ENCODE results near the gene PLCB4.
"Not testable (repeated sequence)": the region's sequence is repeated elsewhere in the genome, so short reads cannot be mapped to it uniquely, and the experiment has no call there.

PLCB4 gene

GRCh38 chr20:9152139-9152538 lies 83.3 kb downstream of the PLCB4 start:
- H3K9me3 ChIP-seq (ENCODE audit: control insufficient read depth, insufficient read depth, low read length) = peaks cover 10% of the 10 kb centered on the region
- H3K27ac ChIP-seq (ENCODE audit: low read depth, low read length) = not testable (repeated sequence)

GRCh38 chr20:9154464-9155024 lies 85.7 kb downstream of the PLCB4 start:
- Histone ChIP-seq H3K4me3 (ENCODE audit: low read depth, low read length) (no peak overlapping the region), H3K9ac (ENCODE audit: low read depth, low read length) (no peak overlapping the region), H3K9me3 (ENCODE audit: control insufficient read depth, insufficient read depth, low read length) (peaks cover 10% of the 10 kb centered on the region), H3K27me3 (ENCODE audit: control insufficient read depth, insufficient read depth, low read length) (no peaks in the 10 kb centered on the region), H3K36me3 (ENCODE audit: control insufficient read depth, insufficient read depth, low read length) (no peaks in the 10 kb centered on the region), H3K4me1 (ENCODE audit: control insufficient read depth, insufficient read depth, low read length) (no peaks in the 10 kb centered on the region), H3K27ac (ENCODE audit: low read depth, low read length) (no peak overlapping the region)

More at GRCh38 chr20:9152139-9152538, 83.3 kb downstream of the PLCB4 start:
- not testable (repeated sequence) for H3K36me3 ChIP-seq (ENCODE audit: control insufficient read depth, insufficient read depth, low read length); H3K4me3 ChIP-seq (ENCODE audit: low read depth, low read length); H3K9ac ChIP-seq (ENCODE audit: low read depth, low read length); H3K27me3 ChIP-seq (ENCODE audit: control insufficient read depth, insufficient read depth, low read length); H3K4me1 ChIP-seq (ENCODE audit: control insufficient read depth, insufficient read depth, low read length)

GRCh38 chr20:9156529-9157280 lies 87.8 kb downstream of the PLCB4 start:
- H3K27me3 ChIP-seq (ENCODE audit: control insufficient read depth, insufficient read depth, low read length) = no peaks in the 10 kb centered on the region
- peaks cover 10% of the 10 kb centered on the region for H3K9me3 ChIP-seq (ENCODE audit: control insufficient read depth, insufficient read depth, low read length)
- H3K4me3 ChIP-seq (ENCODE audit: low read depth, low read length) = no peak overlapping the region
- peaks cover 16% of the 10 kb centered on the region for H3K4me1 ChIP-seq (ENCODE audit: control insufficient read depth, insufficient read depth, low read length)
- no peak overlapping the region for H3K9ac ChIP-seq (ENCODE audit: low read depth, low read length)
- no peaks in the 10 kb centered on the region for H3K36me3 ChIP-seq (ENCODE audit: control insufficient read depth, insufficient read depth, low read length)
- H3K27ac ChIP-seq (ENCODE audit: low read depth, low read length) = no peak overlapping the region

GRCh38 chr20:9160331-9160730 lies 91.4 kb downstream of the PLCB4 start:
- no peaks in the 10 kb centered on the region for H3K27me3 ChIP-seq (ENCODE audit: control insufficient read depth, insufficient read depth, low read length)
- H3K9me3 ChIP-seq (ENCODE audit: control insufficient read depth, insufficient read depth, low read length) = no peaks in the 10 kb centered on the region
- H3K4me1 ChIP-seq (ENCODE audit: control insufficient read depth, insufficient read depth, low read length) = peaks cover 16% of the 10 kb centered on the region
- H3K4me3 ChIP-seq (ENCODE audit: low read depth, low read length) = no peak overlapping the region
- H3K9ac ChIP-seq (ENCODE audit: low read depth, low read length) = no peak overlapping the region
- H3K36me3 ChIP-seq (ENCODE audit: control insufficient read depth, insufficient read depth, low read length) = no peaks in the 10 kb centered on the region
- H3K27ac ChIP-seq (ENCODE audit: low read depth, low read length) = no peak overlapping the region

- Histone ChIP-seq H3K27me3 (ENCODE audit: control insufficient read depth, insufficient read depth, low read length) (no peaks in the 10 kb centered on the region), H3K4me3 (ENCODE audit: low read depth, low read length) (no peak overlapping the region), H3K4me1 (ENCODE audit: control insufficient read depth, insufficient read depth, low read length) (peaks cover 16% of the 10 kb centered on the region), H3K36me3 (ENCODE audit: control insufficient read depth, insufficient read depth, low read length) (no peaks in the 10 kb centered on the region), H3K9ac (ENCODE audit: low read depth, low read length) (no peak overlapping the region), H3K9me3 (ENCODE audit: control insufficient read depth, insufficient read depth, low read length) (no peaks in the 10 kb centered on the region), H3K27ac (ENCODE audit: low read depth, low read length) (no peak overlapping the region)
Measured at GRCh38 chr20:9160757-9161156, 91.9 kb downstream of the PLCB4 start.

- no peak overlapping the region for H3K27ac ChIP-seq (ENCODE audit: low read depth, low read length)
- no peak overlapping the region; the same call in 1 of the 2 replicates for H3K9ac ChIP-seq (ENCODE audit: low read depth, low read length)
- H3K4me1 ChIP-seq (ENCODE audit: control insufficient read depth, insufficient read depth, low read length) = peaks cover 20% of the 10 kb centered on the region
- H3K36me3 ChIP-seq (ENCODE audit: control insufficient read depth, insufficient read depth, low read length) = no peaks in the 10 kb centered on the region
- H3K27me3 ChIP-seq (ENCODE audit: control insufficient read depth, insufficient read depth, low read length) = no peaks in the 10 kb centered on the region
- H3K4me3 ChIP-seq (ENCODE audit: low read depth, low read length) = no peak overlapping the region
- no peaks in the 10 kb centered on the region for H3K9me3 ChIP-seq (ENCODE audit: control insufficient read depth, insufficient read depth, low read length)
Measured at GRCh38 chr20:9161311-9161710, 92.4 kb downstream of the PLCB4 start.

- no peak overlapping the region for H3K9ac ChIP-seq (ENCODE audit: low read depth, low read length)
- no peaks in the 10 kb centered on the region for H3K36me3 ChIP-seq (ENCODE audit: control insufficient read depth, insufficient read depth, low read length)
- H3K9me3 ChIP-seq (ENCODE audit: control insufficient read depth, insufficient read depth, low read length) = no peaks in the 10 kb centered on the region
- H3K4me3 ChIP-seq (ENCODE audit: low read depth, low read length) = no peak overlapping the region
- no peaks in the 10 kb centered on the region for H3K27me3 ChIP-seq (ENCODE audit: control insufficient read depth, insufficient read depth, low read length)
- H3K4me1 ChIP-seq (ENCODE audit: control insufficient read depth, insufficient read depth, low read length) = peaks cover 23% of the 10 kb centered on the region
- no peak overlapping the region for H3K27ac ChIP-seq (ENCODE audit: low read depth, low read length)
Measured at GRCh38 chr20:9163251-9163650, 94.4 kb downstream of the PLCB4 start.

GRCh38 chr20:9163995-9164394 lies 95.1 kb downstream of the PLCB4 start:
- Histone ChIP-seq H3K27ac (ENCODE audit: low read depth, low read length) (no peak overlapping the region), H3K9ac (ENCODE audit: low read depth, low read length) (no peak overlapping the region), H3K9me3 (ENCODE audit: control insufficient read depth, insufficient read depth, low read length) (no peaks in the 10 kb centered on the region), H3K4me3 (ENCODE audit: low read depth, low read length) (no peak overlapping the region), H3K27me3 (ENCODE audit: control insufficient read depth, insufficient read depth, low read length) (no peaks in the 10 kb centered on the region), H3K4me1 (ENCODE audit: control insufficient read depth, insufficient read depth, low read length) (peaks cover 23% of the 10 kb centered on the region), H3K36me3 (ENCODE audit: control insufficient read depth, insufficient read depth, low read length) (no peaks in the 10 kb centered on the region)

GRCh38 chr20:9165261-9165660 lies 96.4 kb downstream of the PLCB4 start:
- Histone ChIP-seq H3K9ac (ENCODE audit: low read depth, low read length) (no peak overlapping the region), H3K4me3 (ENCODE audit: low read depth, low read length) (no peak overlapping the region), H3K27me3 (ENCODE audit: control insufficient read depth, insufficient read depth, low read length) (no peaks in the 10 kb centered on the region), H3K9me3 (ENCODE audit: control insufficient read depth, insufficient read depth, low read length) (no peaks in the 10 kb centered on the region), H3K27ac (ENCODE audit: low read depth, low read length) (no peak overlapping the region), H3K36me3 (ENCODE audit: control insufficient read depth, insufficient read depth, low read length) (no peaks in the 10 kb centered on the region), H3K4me1 (ENCODE audit: control insufficient read depth, insufficient read depth, low read length) (peaks cover 18% of the 10 kb centered on the region)

- H3K4me1 ChIP-seq (ENCODE audit: control insufficient read depth, insufficient read depth, low read length) = peaks cover 9% of the 10 kb centered on the region; the same call in 1 of the 2 replicates
- H3K27me3 ChIP-seq (ENCODE audit: control insufficient read depth, insufficient read depth, low read length) = no peaks in the 10 kb centered on the region
- H3K9ac ChIP-seq (ENCODE audit: low read depth, low read length) = no peak overlapping the region
- H3K36me3 ChIP-seq (ENCODE audit: control insufficient read depth, insufficient read depth, low read length) = no peaks in the 10 kb centered on the region
- no peaks in the 10 kb centered on the region for H3K9me3 ChIP-seq (ENCODE audit: control insufficient read depth, insufficient read depth, low read length)
- no peak overlapping the region for H3K27ac ChIP-seq (ENCODE audit: low read depth, low read length)
- H3K4me3 ChIP-seq (ENCODE audit: low read depth, low read length) = no peak overlapping the region
Measured at GRCh38 chr20:9166153-9166780, 97.4 kb downstream of the PLCB4 start.

- Histone ChIP-seq H3K4me3 (ENCODE audit: low read depth, low read length) (no peak overlapping the region), H3K9ac (ENCODE audit: low read depth, low read length) (no peak overlapping the region), H3K27me3 (ENCODE audit: control insufficient read depth, insufficient read depth, low read length) (no peaks in the 10 kb centered on the region), H3K27ac (ENCODE audit: low read depth, low read length) (no peak overlapping the region), H3K9me3 (ENCODE audit: control insufficient read depth, insufficient read depth, low read length) (no peaks in the 10 kb centered on the region), H3K36me3 (ENCODE audit: control insufficient read depth, insufficient read depth, low read length) (no peaks in the 10 kb centered on the region), H3K4me1 (ENCODE audit: control insufficient read depth, insufficient read depth, low read length) (peaks cover 6% of the 10 kb centered on the region; the same call in 1 of the 2 replicates)
Measured at GRCh38 chr20:9169409-9169808, 100.5 kb downstream of the PLCB4 start.

All from HUES48 (cell line).